ENCODE data around the gene ABI3BP.

GRCh38 chr3:100810671-100811070 is 182.6 kb downstream of the ABI3BP start:
- TF ChIP-seq EZH2phosphoT487 (IDR thresholded peaks at IDR 0.05; ENCODE audit: borderline replicate concordance, low read length), result no peak
- no peak for TF ChIP-seq CTCF (conservative IDR thresholded peaks at IDR 0.05; ENCODE audit: low read depth, low read length)
- no peak for TF ChIP-seq EZH2 (IDR thresholded peaks at IDR 0.05; ENCODE audit: low read length, unreplicated experiment)
